GM10266 (cell line): ENCODE data around the gene MAP3K5.

Experiments used
- DNase-seq: peaks from one replicate; pipeline ENCODE4 v3.0.0; 2012; ENCODE audit errors: extremely low spot score
- TF ChIP-seq, protein P1 (sequence below): IDR thresholded peaks from 2 replicates; pipeline ENCODE4 v1.5.1; 2012; ENCODE audit warnings: mild to moderate bottlenecking, low read depth; ENCODE audit not compliant: control insufficient read depth, insufficient read depth; ENCODE audit errors: missing control alignments

The MAP3K5 gene

DNA sequence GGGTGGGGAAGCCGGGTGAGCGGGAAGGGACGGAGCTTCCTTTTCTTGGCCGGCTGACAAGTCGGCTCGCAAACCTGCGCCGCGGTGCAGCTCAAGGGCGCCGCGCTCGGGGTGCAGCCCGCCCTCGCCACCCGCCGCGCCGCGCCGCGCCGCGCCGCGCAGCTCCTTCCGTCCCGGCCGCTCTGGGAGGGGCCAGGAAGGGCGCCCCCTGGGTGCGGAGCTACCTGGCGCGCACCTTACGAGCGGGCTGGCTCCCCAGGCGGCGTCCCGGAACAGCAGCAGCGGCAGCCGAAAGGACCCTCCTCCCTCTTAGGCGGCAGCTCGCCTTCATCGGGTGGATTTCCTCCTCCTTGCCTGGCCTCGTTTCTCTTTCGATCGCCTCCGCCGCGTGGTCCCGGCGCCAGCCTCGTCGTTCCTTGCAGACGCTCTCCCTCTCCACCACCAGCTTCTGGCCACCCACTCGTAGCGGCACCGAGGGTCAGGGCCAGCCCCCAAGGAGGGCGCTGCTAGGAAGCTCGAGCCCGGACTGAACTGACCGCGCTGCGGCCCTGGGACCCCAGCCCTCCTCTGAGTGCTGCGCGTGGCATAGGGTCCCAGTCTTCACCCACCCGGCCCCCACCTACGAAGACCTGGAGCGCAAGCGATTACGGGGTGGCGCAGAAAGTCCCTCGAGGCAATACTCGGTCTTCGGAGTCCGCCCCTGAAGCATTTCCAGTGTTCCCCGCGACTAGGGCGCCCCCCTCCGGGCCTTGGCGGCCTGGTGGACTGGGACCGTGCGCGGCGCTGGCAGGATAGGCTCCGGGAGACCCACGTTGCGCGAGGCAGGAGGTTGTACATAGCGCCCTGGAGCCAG lies at the start of gene MAP3K5:
Gene MAP3K5, minus strand, starts transcription at position 68 of the 853 bp plus-strand sequence. CDS start 320 bp downstream, outside the sequence.
- TF ChIP-seq, protein P1, sequence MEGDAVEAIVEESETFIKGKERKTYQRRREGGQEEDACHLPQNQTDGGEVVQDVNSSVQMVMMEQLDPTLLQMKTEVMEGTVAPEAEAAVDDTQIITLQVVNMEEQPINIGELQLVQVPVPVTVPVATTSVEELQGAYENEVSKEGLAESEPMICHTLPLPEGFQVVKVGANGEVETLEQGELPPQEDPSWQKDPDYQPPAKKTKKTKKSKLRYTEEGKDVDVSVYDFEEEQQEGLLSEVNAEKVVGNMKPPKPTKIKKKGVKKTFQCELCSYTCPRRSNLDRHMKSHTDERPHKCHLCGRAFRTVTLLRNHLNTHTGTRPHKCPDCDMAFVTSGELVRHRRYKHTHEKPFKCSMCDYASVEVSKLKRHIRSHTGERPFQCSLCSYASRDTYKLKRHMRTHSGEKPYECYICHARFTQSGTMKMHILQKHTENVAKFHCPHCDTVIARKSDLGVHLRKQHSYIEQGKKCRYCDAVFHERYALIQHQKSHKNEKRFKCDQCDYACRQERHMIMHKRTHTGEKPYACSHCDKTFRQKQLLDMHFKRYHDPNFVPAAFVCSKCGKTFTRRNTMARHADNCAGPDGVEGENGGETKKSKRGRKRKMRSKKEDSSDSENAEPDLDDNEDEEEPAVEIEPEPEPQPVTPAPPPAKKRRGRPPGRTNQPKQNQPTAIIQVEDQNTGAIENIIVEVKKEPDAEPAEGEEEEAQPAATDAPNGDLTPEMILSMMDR, result peak; percentile 91
- peak; percentile 78 for DNase-seq

- no peak for DNase-seq
- TF ChIP-seq, protein P1, result no peak
Observed at GRCh38 chr6:136840276-136841001, 48.2 kb upstream of the MAP3K5 start.

DNA sequence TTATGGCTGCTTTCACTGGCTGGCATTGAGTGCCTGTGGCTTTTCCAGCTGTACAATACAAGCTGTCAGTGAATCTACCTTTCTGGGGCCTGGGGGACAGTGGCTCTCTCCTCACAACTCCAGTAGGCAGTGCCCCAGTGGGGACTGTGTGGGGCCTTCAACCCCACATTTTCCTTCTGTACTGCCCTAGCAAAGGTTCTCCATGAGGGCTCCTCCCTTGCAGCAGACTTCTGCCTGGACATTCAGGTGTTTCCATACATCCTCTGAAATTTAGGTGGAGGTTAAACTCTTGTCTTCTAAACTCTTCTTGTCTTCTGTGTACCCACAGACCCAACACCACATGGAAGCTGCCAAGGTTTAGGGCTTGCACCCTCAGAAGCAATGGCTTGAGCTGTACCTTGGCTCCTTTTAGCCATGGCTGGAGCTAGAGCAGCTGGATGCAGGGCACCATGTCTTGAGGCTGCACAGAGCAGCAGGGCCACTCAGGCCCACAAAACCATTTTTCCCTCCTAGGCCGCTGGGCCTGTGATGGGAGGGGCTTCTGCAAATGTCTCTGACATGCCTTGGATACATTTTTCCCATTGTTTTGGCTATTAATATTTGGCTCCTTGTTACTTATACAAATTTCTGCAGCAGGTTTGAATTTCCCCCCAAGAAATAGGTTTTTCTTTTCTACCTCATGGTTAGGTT lies 39.7 kb upstream of the MAP3K5 start:
- TF ChIP-seq, protein P1, result no peak
- DNase-seq, result no peak

GRCh38 chr6:136826216-136826615 lies 33.9 kb upstream of the MAP3K5 start:
- TF ChIP-seq, protein P1, result no peak
- no peak for DNase-seq

DNA sequence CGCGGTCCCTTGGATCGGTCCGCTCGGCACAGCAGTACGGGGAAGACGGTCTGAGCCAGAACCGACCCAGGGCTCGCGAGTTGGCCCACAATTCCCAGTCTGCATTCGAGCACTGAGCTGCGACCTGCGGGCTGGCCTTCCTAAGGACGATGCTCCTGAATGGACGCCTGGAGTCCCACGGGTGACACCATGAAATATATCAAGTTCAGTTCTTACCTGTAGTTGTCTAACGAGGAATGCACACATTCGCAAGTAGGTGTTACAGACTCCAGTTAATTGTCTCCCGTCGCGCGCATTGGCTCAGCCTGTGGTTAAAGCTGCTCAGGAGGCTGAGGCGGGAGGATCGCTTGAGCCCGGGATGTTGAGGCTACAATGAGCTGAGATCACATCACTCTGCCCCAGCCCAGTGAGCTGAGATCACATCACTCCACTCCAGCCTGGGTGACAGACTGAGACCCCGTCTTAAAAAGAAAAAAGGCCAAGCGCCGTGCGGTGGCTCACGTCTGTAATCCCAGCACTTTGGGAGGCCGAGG lies 30.9 kb upstream of the MAP3K5 start:
- DNase-seq, result no peak
- TF ChIP-seq, protein P1, result no peak

GRCh38 chr6:136822376-136823127 lies 30.3 kb upstream of the MAP3K5 start, which contains the start of gene PEX7:
TSS of gene PEX7 (plus strand) at chr6:136822592. CDS start at chr6:136822666, 74 bp downstream.
- peak; percentile 90 for DNase-seq
- TF ChIP-seq, protein P1, result peak; percentile 82
